ENCODE measurements around the gene UPP1. TPM values are rescaled to one million over a fixed set of nuclear protein-coding genes. Genes with fewer than 3 reads are reported as not detected.

UPP1 gene
- total and polyA plus RNA-seq, 8 donors = 0.87 to 45.7 (median 14.3) TPM

DNA sequence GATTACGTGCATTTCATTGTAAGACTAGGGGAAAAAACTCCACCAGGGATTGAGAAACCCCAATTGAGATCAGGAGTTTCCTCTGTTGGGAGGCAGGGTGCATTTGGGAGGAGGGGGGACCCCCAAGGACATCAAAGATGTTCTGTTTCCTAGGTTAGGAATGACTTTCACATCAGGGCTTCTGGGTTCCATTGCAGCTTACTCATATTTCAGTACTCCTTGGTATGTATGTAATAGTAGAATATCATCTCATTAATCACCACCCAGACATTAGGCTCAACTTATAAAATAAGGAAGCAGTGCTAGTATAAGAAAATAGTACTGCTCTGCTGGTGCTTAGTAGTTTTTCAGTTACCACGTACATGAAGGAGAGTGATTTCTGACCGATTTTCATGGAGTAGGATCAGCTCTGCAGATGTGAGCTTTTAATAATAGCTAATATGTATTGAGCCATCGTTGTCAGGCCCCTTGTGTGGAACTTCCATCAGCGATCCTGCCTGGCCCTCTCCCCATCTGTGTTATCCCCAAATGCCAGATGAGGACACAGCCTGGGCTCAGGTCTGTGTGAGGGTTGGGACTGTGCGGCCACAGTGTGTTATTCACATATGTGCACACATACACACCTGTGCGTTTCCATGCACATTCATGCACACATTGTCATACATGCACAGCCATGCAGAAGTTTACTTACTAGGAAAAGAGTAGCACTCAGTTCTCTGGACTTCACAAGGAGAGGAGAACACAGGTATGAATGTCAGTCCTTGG is 23.5 kb downstream of the UPP1 start:
- intact Hi-C loops (cut with DNase I; ENCODE audit: low total_unique reads) = loop anchor here (5.0 kb wide), 1 partner anchor 170 kb away; no protein-coding TSS in a partner anchor
- TF ChIP-seq, protein P1, sequence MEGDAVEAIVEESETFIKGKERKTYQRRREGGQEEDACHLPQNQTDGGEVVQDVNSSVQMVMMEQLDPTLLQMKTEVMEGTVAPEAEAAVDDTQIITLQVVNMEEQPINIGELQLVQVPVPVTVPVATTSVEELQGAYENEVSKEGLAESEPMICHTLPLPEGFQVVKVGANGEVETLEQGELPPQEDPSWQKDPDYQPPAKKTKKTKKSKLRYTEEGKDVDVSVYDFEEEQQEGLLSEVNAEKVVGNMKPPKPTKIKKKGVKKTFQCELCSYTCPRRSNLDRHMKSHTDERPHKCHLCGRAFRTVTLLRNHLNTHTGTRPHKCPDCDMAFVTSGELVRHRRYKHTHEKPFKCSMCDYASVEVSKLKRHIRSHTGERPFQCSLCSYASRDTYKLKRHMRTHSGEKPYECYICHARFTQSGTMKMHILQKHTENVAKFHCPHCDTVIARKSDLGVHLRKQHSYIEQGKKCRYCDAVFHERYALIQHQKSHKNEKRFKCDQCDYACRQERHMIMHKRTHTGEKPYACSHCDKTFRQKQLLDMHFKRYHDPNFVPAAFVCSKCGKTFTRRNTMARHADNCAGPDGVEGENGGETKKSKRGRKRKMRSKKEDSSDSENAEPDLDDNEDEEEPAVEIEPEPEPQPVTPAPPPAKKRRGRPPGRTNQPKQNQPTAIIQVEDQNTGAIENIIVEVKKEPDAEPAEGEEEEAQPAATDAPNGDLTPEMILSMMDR (IDR thresholded peaks at IDR 0.05) = no peak
- TF ChIP-seq POLR2AphosphoS5 (IDR thresholded peaks at IDR 0.05) = no peak
- no peak for TF ChIP-seq POLR2A (IDR thresholded peaks at IDR 0.05)
- TF ChIP-seq EP300 (IDR thresholded peaks at IDR 0.05) = no peak
- Histone ChIP-seq H3K27me3 (no peaks in the 10 kb centered on the region), H3K27ac (no peak overlapping the region), H3K9me3 (no peaks in the 10 kb centered on the region), H3K36me3 (peaks cover 3 to 18% (median 17%) of the 10 kb centered on the region in 4 donors), H3K4me3 (no peak overlapping the region), H3K4me1 (no peaks in the 10 kb centered on the region)
- 83 to 93% (median 92%) methylated on average over 7 of the region's 7 CpGs for WGBS, 5 donors
- DNase-seq = no peak

DNA sequence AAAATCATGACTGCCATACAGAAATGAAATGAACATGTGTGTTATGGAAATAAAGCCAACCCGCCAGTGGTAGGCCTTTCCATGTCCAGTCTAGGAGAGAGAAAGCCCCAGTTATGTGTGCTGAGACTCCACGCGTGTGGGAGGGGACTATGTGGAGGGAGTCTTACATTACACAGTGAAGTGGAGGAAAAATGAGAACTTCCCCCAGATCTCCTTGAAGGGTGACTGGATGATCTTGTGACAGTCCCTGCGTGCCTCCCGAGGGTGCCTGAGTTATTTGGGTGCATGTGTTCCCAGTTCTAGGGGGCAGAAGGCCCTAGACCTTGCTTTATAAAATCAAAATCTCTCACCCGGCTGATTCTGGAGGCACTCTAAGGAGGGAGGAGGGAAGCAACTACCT is 24.2 kb downstream of the UPP1 start:
- Histone ChIP-seq H3K4me3 (no peak overlapping the region), H3K27me3 (no peaks in the 10 kb centered on the region), H3K27ac (no peak overlapping the region), H3K9me3 (no peaks in the 10 kb centered on the region), H3K4me1 (no peaks in the 10 kb centered on the region), H3K36me3 (peaks cover 0 to 11% (median 10%) of the 10 kb centered on the region in 4 donors)
- WGBS, 5 donors = 79 to 95% (median 90%) methylated on average over 6 of the region's 6 CpGs
- intact Hi-C loops (cut with DNase I; ENCODE audit: low total_unique reads) = loop anchor here (5.0 kb wide), 1 partner anchor 171 kb away; no protein-coding TSS in a partner anchor
- no peak for DNase-seq
- TF ChIP-seq, protein P1 (IDR thresholded peaks at IDR 0.05) = no peak
- TF ChIP-seq POLR2AphosphoS5 (IDR thresholded peaks at IDR 0.05) (no peak), POLR2A (IDR thresholded peaks at IDR 0.05) (no peak), EP300 (IDR thresholded peaks at IDR 0.05) (no peak)

DNA sequence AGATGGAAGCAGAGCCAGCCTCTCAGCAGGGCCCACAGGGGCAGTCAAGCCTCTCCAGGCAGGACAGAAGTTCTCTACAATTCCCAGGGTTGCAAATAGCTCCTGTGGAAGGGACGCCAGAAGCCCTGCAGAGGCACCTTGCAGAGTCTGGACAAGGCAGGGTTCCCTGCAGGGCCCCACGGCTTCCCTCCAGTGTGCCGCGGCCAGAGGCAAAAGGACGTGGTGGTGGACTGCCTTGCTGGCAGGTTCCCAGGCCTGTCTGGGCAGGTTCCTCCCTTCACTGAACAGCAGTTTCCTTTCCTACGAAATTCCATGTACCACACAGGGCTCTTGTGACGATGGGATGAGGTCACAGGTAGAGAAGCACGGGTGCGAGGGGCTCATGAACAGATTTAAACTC is 25.1 kb downstream of the UPP1 start:
- Histone ChIP-seq H3K4me1 (no peaks in the 10 kb centered on the region), H3K27me3 (no peaks in the 10 kb centered on the region), H3K36me3 (peaks cover 0 to 2% (median 2%) of the 10 kb centered on the region in 4 donors), H3K4me3 (no peak overlapping the region), H3K9me3 (no peaks in the 10 kb centered on the region), H3K27ac (no peak overlapping the region)
- DNase-seq = no peak
- TF ChIP-seq POLR2A (IDR thresholded peaks at IDR 0.05) (no peak), EP300 (IDR thresholded peaks at IDR 0.05) (no peak), POLR2AphosphoS5 (IDR thresholded peaks at IDR 0.05) (no peak)
- TF ChIP-seq, protein P1 (IDR thresholded peaks at IDR 0.05) = no peak
- intact Hi-C loops (cut with DNase I; ENCODE audit: low total_unique reads) = loop anchor here (5.0 kb wide), 1 partner anchor 172 kb away; no protein-coding TSS in a partner anchor
- 77 to 86% (median 80%) methylated on average over 4 to 9 of the region's 9 CpGs for WGBS, 5 donors

GRCh38 chr7:48114589-48114988 is 25.5 kb downstream of the UPP1 start:
- TF ChIP-seq POLR2AphosphoS5 (IDR thresholded peaks at IDR 0.05) (no peak), POLR2A (IDR thresholded peaks at IDR 0.05) (no peak), EP300 (IDR thresholded peaks at IDR 0.05) (no peak)
- TF ChIP-seq, protein P1 (IDR thresholded peaks at IDR 0.05) = no peak
- H3K4me1 ChIP-seq = no peaks in the 10 kb centered on the region
- intact Hi-C loops (cut with DNase I; ENCODE audit: low total_unique reads) = loop anchor here (5.0 kb wide), 1 partner anchor 172 kb away; no protein-coding TSS in a partner anchor
- H3K27me3 ChIP-seq = no peaks in the 10 kb centered on the region
- H3K9me3 ChIP-seq = no peaks in the 10 kb centered on the region
- no peak overlapping the region for H3K27ac ChIP-seq
- no peaks in the 10 kb centered on the region for H3K36me3 ChIP-seq
- DNase-seq = no peak
- WGBS, 5 donors = 86 to 94% (median 91%) methylated on average over 7 of the region's 7 CpGs
- no peak overlapping the region for H3K4me3 ChIP-seq
